ENCODE data around the gene EEF1A2.

DNA sequence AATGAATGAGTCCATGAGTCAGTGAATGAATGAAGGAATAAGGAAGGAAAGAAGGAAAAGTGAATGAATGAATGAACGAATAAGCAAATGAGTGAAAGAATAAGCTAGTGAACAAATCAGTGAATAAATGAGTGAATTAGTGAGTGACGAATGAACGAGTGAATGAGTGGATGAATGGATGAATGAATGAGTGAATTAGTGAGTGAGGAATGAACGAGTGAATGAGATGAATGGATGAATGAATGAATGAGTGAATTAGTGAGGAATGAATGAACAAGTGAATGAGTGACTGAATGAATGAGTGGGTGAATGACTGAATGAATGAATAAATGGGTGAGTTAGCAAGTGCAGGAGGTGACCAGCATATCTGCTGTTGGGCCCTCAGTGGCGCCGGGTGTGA is 44.9 kb upstream of the EEF1A2 start:
- TF ChIP-seq GATA2 (IDR thresholded peaks at IDR 0.05; ENCODE audit: low read depth, low read length) (no peak), GATA3 (IDR thresholded peaks at IDR 0.05; ENCODE audit: low read depth, low read length) (no peak)

Measured in SH-SY5Y (cell line).